Neural crest cell (in vitro differentiated cells): ENCODE measurements around the gene TIMP2. TPM values are rescaled to one million over a fixed set of nuclear protein-coding genes. Genes with fewer than 3 reads are reported as not detected.
"Not testable (repeated sequence)": the region's sequence is repeated elsewhere in the genome, so short reads cannot be mapped to it uniquely, and the experiment has no call there.

Experiments
- DNase-seq: peaks from one replicate; pipeline ENCODE4 v3.0.0; 2021; ENCODE audit warnings: low read depth, mixed read lengths, low spot score
- H3K27ac Mint-ChIP-seq: one replicate; pipeline ENCODE4 v1.8.0; 2021; ENCODE audit warnings: mild to moderate bottlenecking, mixed read lengths; ENCODE audit not compliant: unreplicated experiment
- H3K27me3 Mint-ChIP-seq: 2 replicates; pipeline ENCODE4 v1.8.0; 2021; ENCODE audit warnings: low read depth, mild to moderate bottlenecking, mixed read lengths
- H3K36me3 Mint-ChIP-seq: 2 replicates; pipeline ENCODE4 v1.8.0; 2021; ENCODE audit warnings: low read depth, mild to moderate bottlenecking, mixed read lengths
- H3K4me1 Mint-ChIP-seq: 2 replicates; pipeline ENCODE4 v1.8.0; 2021; ENCODE audit warnings: mixed read lengths
- H3K4me3 Mint-ChIP-seq: one replicate; pipeline ENCODE4 v1.8.0; 2021; ENCODE audit warnings: mild to moderate bottlenecking, mixed read lengths
- H3K9me3 Mint-ChIP-seq: 2 replicates; pipeline ENCODE4 v1.8.0; 2021; ENCODE audit warnings: mixed read lengths
- total RNA-seq: library from RNA; stranded (reverse); gene quantifications from 2 replicates; pipeline ENCODE4 v1.2.1, GENCODE V29; 2021
- TF ChIP-seq, protein P1 (sequence below): fragments of 200-600 bp; sonication (generic); conservative IDR thresholded peaks from 2 replicates; pipeline ENCODE4 v1.5.0; 2021; ENCODE audit warnings: antibody characterized with exemption, mild to moderate bottlenecking

Gene TIMP2
- total RNA-seq, 1 donor from 2014 or later = 58.5 TPM

DNA sequence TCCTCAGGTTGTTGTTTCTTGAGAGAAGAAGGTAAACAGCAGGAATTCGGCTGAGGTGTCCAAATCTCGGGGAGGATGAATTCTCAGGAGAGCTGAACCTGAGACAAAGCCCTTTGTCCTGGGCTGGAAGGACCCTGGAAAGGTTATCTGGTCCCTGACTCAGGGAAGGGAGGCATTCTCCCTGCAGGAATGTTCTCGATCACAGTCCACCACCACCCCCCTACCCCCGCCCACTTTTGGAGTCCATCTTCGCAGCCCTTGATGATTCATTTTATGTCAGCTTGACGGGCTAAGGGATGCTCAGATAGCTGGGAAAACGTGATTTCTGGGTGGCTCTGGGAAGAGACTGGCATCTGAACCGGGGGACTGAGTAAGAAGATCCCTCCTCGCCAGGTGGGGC, 20.8 kb downstream of the TIMP2 start:
- no peak overlapping the region for H3K27ac Mint-ChIP-seq
- no peaks in the 10 kb centered on the region for H3K27me3 Mint-ChIP-seq
- H3K4me3 Mint-ChIP-seq = no peak overlapping the region
- H3K36me3 Mint-ChIP-seq = no peaks in the 10 kb centered on the region
- peaks cover 43% of the 10 kb centered on the region for H3K4me1 Mint-ChIP-seq
- TF ChIP-seq, protein P1, sequence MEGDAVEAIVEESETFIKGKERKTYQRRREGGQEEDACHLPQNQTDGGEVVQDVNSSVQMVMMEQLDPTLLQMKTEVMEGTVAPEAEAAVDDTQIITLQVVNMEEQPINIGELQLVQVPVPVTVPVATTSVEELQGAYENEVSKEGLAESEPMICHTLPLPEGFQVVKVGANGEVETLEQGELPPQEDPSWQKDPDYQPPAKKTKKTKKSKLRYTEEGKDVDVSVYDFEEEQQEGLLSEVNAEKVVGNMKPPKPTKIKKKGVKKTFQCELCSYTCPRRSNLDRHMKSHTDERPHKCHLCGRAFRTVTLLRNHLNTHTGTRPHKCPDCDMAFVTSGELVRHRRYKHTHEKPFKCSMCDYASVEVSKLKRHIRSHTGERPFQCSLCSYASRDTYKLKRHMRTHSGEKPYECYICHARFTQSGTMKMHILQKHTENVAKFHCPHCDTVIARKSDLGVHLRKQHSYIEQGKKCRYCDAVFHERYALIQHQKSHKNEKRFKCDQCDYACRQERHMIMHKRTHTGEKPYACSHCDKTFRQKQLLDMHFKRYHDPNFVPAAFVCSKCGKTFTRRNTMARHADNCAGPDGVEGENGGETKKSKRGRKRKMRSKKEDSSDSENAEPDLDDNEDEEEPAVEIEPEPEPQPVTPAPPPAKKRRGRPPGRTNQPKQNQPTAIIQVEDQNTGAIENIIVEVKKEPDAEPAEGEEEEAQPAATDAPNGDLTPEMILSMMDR = no peak
- no peak for DNase-seq
- H3K9me3 Mint-ChIP-seq = no peaks in the 10 kb centered on the region

DNA sequence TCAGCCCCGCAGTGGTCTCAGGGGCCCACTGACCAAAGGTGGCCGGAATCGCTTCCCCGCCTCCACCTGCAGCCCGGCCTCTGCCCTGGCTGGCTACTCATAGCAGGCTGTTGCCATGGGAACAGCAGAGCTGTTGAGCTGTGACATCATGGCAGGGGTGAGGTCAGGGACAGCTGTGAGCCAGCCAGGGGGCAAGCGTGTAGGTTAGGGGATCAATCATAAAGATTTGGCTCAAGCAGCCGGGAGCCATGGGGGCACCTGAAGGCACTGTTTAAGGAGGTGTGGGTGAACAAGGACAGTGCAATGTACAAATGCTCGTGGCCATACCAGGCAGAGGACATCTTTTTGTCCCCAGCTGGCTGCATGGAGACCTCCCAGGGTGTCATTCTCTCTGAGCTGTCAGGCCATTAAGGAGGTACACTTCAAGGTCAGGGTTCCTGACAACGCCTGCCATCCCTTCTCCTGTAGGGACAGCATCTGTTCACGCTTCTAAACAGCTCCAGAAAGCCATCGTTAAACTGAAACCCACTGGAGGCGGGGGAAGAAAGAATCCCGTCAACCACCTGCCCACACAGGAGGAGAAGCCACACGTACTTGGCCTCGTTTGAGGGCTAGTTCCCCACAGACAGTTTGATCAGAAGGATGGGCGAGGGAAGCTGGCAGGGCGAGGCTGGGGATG, 21.9 kb downstream of the TIMP2 start, which contains the start of gene CEP295NL:
CEP295NL (minus strand) TSS at position 101 of the 679 bp plus-strand sequence. CDS start 1,373 bp downstream, outside the sequence.
- Mint-ChIP-seq H3K4me3 (peak within 1 kb of the TSS; percentile 27), H3K27me3 (no peaks in the 10 kb centered on the region), H3K4me1 (peaks cover 47% of the 10 kb centered on the region), H3K9me3 (no peaks in the 10 kb centered on the region), H3K36me3 (no peaks in the 10 kb centered on the region), H3K27ac (peak within 1 kb of the TSS; percentile 93)
- TF ChIP-seq, protein P1 = no peak
- DNase-seq = peak; percentile 52

DNA sequence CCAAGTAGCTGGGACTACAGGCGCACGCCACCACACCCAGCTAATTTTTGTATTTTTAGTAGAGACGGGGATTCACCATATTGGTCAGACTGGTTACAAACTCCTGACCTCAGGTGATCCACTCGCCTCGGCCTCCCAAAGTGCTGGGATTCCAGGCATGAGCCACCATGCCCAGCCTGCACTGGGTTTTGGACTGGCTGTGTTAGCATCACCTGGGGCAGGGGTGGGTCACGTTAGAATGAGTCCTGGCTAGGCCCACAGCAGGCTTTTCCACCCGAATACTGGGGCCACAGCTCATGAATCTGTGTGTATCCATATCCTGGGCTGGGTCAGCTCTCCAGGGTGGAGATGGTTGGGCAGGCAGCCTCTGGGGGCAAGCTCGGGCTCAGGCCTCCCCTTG, 23.0 kb downstream of the TIMP2 start:
- H3K4me1 Mint-ChIP-seq = peaks cover 57% of the 10 kb centered on the region
- not testable (repeated sequence) for H3K36me3 Mint-ChIP-seq, H3K27ac Mint-ChIP-seq, H3K27me3 Mint-ChIP-seq, H3K9me3 Mint-ChIP-seq, DNase-seq, H3K4me3 Mint-ChIP-seq

DNA sequence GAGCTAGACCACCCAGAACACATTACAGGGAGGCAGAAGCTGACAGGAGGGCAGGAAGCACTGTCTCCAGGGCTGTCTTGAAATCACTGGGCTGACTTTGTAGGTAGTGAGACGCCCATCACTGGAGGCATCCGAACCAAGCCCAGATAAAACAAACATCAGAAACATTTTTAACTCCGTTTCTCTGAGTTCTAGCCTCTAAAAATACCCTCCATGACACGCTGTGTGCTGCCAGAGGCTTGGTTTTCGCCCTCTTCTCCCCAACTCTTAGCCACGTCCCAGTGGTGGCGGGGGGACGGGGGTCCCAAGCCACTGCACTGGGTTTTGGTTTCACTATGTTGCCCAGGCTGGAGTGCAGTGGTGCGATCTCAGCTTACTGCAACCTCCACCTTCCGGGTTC, 23.4 kb downstream of the TIMP2 start:
- TF ChIP-seq, protein P1 = no peak
- DNase-seq = no peak
- H3K4me1 Mint-ChIP-seq = peaks cover 58% of the 10 kb centered on the region
- H3K4me3 Mint-ChIP-seq = no peak overlapping the region
- no peaks in the 10 kb centered on the region for H3K27me3 Mint-ChIP-seq
- no peak overlapping the region for H3K27ac Mint-ChIP-seq
- H3K9me3 Mint-ChIP-seq = no peaks in the 10 kb centered on the region
- H3K36me3 Mint-ChIP-seq = no peaks in the 10 kb centered on the region

DNA sequence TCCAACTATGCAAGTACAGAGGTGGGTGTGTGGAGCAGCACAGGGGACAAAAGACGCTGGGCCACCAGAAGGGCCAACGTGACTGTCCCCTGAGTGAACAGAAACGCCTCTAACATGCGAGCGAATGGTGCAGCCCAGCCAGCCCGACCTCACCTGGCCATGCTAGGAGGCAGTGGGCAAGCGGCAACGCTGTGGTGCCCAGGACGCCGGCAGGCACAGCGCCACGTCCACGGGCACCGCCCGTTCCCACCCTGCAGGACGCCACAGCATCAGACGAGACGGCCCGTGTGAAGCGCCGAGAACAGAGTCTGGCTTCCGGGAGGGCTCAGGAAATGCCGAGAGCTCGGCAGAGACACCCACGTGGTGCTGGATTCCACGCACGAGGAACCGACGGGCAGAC, 24.4 kb downstream of the TIMP2 start:
- H3K27me3 Mint-ChIP-seq = no peaks in the 10 kb centered on the region
- TF ChIP-seq, protein P1 = no peak
- H3K9me3 Mint-ChIP-seq = no peaks in the 10 kb centered on the region
- DNase-seq = no peak
- H3K4me3 Mint-ChIP-seq = no peak overlapping the region
- no peak overlapping the region for H3K27ac Mint-ChIP-seq
- H3K36me3 Mint-ChIP-seq = no peaks in the 10 kb centered on the region
- H3K4me1 Mint-ChIP-seq = peaks cover 65% of the 10 kb centered on the region
